ENCODE measurements around the gene SLC25A28.
A peak's percentile ranks its signal among the peaks of the same experiment; 100 is the strongest.
"Not testable (repeated sequence)": the region's sequence is repeated elsewhere in the genome, so short reads cannot be mapped to it uniquely, and the experiment has no call there.

SLC25A28 gene

DNA sequence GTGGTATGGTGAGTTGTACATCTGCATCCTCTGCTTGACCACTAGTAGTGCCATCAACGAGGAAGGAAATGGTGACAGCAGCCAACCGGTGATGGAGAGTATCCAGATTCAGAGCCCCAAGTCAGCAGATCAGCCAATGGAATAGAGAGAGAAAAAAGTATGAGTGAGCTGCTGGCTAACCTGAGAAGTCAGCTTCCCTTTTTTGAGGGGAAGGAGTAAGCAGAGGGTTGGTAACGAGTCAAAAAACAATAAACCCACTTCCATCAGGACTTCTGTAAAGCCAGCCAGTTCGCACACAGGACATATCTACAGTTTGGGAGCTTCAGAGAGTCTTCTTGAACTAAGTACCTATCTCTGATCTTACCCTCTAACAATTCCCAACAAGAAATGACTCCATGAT lies 8.9 kb downstream of the SLC25A28 start:
- H3K27ac ChIP-seq (ENCODE audit: low read depth, low read length) = no peak overlapping the region
- H3K4me1 ChIP-seq (ENCODE audit: control insufficient read depth in 5 of 5, insufficient read depth in 5 of 5, low read length in 5 of 5) = no peaks in the 10 kb centered on the region
- H3K9me3 ChIP-seq (ENCODE audit: control insufficient read depth in 5 of 5, low read length in 5 of 5) = no peaks in the 10 kb centered on the region
- no peak overlapping the region for H3K9ac ChIP-seq (ENCODE audit: low read length in 5 of 5)
- no peaks in the 10 kb centered on the region for H3K27me3 ChIP-seq (ENCODE audit: control insufficient read depth in 5 of 5, insufficient read depth in 4 of 5, low read length in 5 of 5)
- peaks cover 5 to 45% (median 27%) of the 10 kb centered on the region in 5 donors for H3K36me3 ChIP-seq (ENCODE audit: control insufficient read depth in 5 of 5, insufficient read depth in 5 of 5, low read length in 5 of 5)
- H3K4me3 ChIP-seq (ENCODE audit: low read depth in 1 of 5, low read length in 5 of 5) = no peak overlapping the region

DNA sequence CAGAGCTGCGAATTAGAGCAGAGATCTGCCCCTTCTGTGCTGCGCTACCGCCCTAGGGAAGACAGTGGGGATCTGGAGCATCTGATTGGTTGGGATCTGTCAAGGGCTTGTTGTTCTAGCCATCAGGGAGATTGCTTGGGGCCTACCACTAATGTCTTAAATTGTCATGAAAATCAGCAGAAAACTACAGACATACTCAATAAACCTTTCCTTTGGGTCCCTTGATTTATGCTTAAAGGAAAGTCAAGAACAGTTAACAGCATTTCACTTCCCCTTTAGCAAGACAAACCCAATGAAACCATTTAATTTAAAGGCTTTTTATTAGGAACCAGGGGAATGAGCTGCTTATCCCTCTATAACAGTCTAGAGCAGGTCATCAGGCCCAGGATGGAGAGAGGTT lies 10.0 kb downstream of the SLC25A28 start:
- Histone ChIP-seq H3K4me1 (ENCODE audit: control insufficient read depth in 5 of 5, insufficient read depth in 5 of 5, low read length in 5 of 5) (no peaks in the 10 kb centered on the region), H3K36me3 (ENCODE audit: control insufficient read depth in 5 of 5, insufficient read depth in 5 of 5, low read length in 5 of 5) (peaks cover 5 to 41% (median 27%) of the 10 kb centered on the region in 5 donors), H3K9me3 (ENCODE audit: control insufficient read depth in 5 of 5, low read length in 5 of 5) (no peaks in the 10 kb centered on the region)

DNA sequence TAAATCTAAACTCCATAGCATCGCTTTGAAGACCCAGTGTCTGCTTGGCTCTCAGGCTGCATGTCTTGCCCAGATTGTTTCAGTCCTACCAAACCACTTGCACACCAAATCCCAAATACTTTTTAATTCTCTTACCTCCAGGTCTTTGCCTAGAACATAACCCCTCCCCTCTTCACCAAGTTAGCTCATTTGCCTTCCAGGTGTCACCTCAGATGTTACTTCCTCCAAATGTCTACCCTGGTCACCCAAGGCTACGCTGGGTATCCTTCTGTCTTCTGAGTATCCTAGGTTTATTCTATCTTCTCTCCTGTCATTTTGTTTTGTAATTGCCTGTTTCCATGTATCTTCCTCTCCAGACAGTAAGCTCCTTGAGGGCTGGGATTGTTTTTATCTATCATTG lies 11.1 kb downstream of the SLC25A28 start:
- Histone ChIP-seq H3K4me3 (ENCODE audit: low read depth in 1 of 5, low read length in 5 of 5) (no peak overlapping the region), H3K36me3 (ENCODE audit: control insufficient read depth in 5 of 5, insufficient read depth in 5 of 5, low read length in 5 of 5) (peaks cover 5 to 41% (median 27%) of the 10 kb centered on the region in 5 donors), H3K4me1 (ENCODE audit: control insufficient read depth in 5 of 5, insufficient read depth in 5 of 5, low read length in 5 of 5) (no peaks in the 10 kb centered on the region), H3K27ac (ENCODE audit: low read depth, low read length) (no peak overlapping the region), H3K9ac (ENCODE audit: low read length in 5 of 5) (no peak overlapping the region), H3K27me3 (ENCODE audit: control insufficient read depth in 5 of 5, insufficient read depth in 4 of 5, low read length in 5 of 5) (no peaks in the 10 kb centered on the region), H3K9me3 (ENCODE audit: control insufficient read depth in 5 of 5, low read length in 5 of 5) (no peaks in the 10 kb centered on the region)

More for the DNA sequence above, 10.0 kb downstream of the SLC25A28 start:
- Histone ChIP-seq H3K9ac (ENCODE audit: low read length in 5 of 5) (peak overlapping the region in 1 of 5 donors; percentile 34), H3K27ac (ENCODE audit: low read depth, low read length) (no peak overlapping the region), H3K4me3 (ENCODE audit: low read depth in 1 of 5, low read length in 5 of 5) (no peak overlapping the region), H3K27me3 (ENCODE audit: control insufficient read depth in 5 of 5, insufficient read depth in 4 of 5, low read length in 5 of 5) (no peaks in the 10 kb centered on the region)

DNA sequence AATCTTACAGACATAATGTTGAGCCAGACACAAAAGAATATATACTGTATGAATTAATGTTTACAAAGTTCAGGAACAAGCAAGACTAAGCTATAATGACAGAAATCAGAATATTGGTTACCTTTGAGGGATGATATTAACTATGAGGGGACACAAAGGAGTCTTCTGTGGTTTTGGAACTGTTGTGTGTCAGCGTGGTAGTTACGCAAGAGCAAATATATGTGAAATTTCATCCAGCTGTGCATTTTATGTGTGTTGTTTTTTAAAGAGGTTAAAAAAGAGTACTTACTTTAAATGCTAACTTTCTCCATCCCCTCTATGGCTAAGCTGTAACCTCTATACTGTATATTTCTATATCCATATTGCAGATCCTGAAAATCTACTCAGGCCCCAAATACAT lies 14.9 kb downstream of the SLC25A28 start:
- Histone ChIP-seq H3K4me3 (ENCODE audit: low read depth in 1 of 5, low read length in 5 of 5) (no peak overlapping the region), H3K9ac (ENCODE audit: low read length in 5 of 5) (no peak overlapping the region), H3K36me3 (ENCODE audit: control insufficient read depth in 5 of 5, insufficient read depth in 5 of 5, low read length in 5 of 5) (peaks cover 4 to 14% (median 8%) of the 10 kb centered on the region in 5 donors), H3K9me3 (ENCODE audit: control insufficient read depth in 5 of 5, low read length in 5 of 5) (no peaks in the 10 kb centered on the region), H3K27ac (ENCODE audit: low read depth, low read length) (no peak overlapping the region), H3K4me1 (ENCODE audit: control insufficient read depth in 5 of 5, insufficient read depth in 5 of 5, low read length in 5 of 5) (no peaks in the 10 kb centered on the region), H3K27me3 (ENCODE audit: control insufficient read depth in 5 of 5, insufficient read depth in 4 of 5, low read length in 5 of 5) (no peaks in the 10 kb centered on the region)

DNA sequence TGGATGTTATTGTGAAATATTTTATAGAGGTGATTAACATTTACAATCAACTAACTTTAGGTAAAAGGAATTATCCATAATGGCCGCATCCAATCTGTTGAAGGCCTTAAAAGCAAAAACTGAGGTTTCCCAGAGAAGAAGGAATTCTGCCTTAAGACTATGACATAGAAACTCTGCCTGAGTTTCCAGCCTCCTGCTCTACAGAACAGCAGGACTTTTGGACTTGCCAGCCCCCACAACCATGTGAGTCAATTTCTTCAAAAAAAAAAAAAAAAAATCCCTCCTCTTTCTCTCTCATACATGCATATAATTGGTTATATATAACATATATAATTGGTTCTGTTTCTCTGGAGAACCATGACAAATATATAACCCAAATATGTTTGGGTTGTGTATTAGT lies 15.4 kb downstream of the SLC25A28 start:
- H3K4me1 ChIP-seq (ENCODE audit: control insufficient read depth in 5 of 5, insufficient read depth in 5 of 5, low read length in 5 of 5) = no peaks in the 10 kb centered on the region
- peaks cover 0 to 9% (median 3%) of the 10 kb centered on the region in 5 donors for H3K36me3 ChIP-seq (ENCODE audit: control insufficient read depth in 5 of 5, insufficient read depth in 5 of 5, low read length in 5 of 5)
- no peaks in the 10 kb centered on the region for H3K27me3 ChIP-seq (ENCODE audit: control insufficient read depth in 5 of 5, insufficient read depth in 4 of 5, low read length in 5 of 5)
- H3K9me3 ChIP-seq (ENCODE audit: control insufficient read depth in 5 of 5, low read length in 5 of 5) = no peaks in the 10 kb centered on the region
- H3K4me3 ChIP-seq (ENCODE audit: low read depth in 1 of 5, low read length in 5 of 5) = no peak overlapping the region
- H3K27ac ChIP-seq (ENCODE audit: low read depth, low read length) = no peak overlapping the region
- H3K9ac ChIP-seq (ENCODE audit: low read length in 5 of 5) = no peak overlapping the region

DNA sequence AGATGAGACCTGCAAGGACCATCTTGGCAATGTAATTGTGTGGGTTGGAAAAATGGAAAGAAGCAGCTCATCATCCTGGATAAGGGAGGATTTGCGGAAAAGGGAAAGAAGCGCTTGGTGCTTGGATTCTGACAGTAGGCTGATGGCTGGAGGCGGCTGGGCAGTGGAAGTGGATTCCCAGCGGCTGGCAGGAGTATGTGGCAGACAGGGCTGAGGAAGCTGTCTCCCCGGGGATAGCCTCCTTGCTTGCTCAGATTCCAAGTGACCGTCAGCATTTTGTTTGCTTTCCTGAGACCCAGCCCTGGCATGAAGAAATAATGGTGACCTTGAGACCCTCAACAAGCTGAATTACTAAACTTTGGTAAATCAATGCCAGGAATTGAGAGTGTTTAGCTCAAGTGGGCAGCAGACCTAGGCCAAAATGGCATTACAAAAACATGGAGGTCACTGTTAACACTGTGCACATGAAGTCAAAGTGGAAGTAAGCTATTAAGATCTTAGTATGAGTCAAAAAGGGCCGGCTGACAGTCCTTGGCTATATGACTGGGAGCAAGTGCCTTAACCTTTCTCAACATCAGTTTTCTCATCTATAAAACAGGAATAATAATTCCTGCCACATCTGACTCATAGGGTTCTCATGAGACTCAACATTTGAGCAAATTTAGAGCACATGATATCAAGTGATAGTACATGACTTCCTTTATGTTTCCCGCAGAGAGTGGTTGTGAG lies 21.3 kb downstream of the SLC25A28 start:
- Histone ChIP-seq H3K27me3 (ENCODE audit: control insufficient read depth in 5 of 5, insufficient read depth in 4 of 5, low read length in 5 of 5) (peaks cover 0 to 5% (median 0%) of the 10 kb centered on the region in 5 donors), H3K9ac (ENCODE audit: low read length in 5 of 5) (no peak overlapping the region), H3K4me1 (ENCODE audit: control insufficient read depth in 5 of 5, insufficient read depth in 5 of 5, low read length in 5 of 5) (no peaks in the 10 kb centered on the region), H3K27ac (ENCODE audit: low read depth, low read length) (no peak overlapping the region), H3K36me3 (ENCODE audit: control insufficient read depth in 5 of 5, insufficient read depth in 5 of 5, low read length in 5 of 5) (no peaks in the 10 kb centered on the region), H3K4me3 (ENCODE audit: low read depth in 1 of 5, low read length in 5 of 5) (no peak overlapping the region), H3K9me3 (ENCODE audit: control insufficient read depth in 5 of 5, low read length in 5 of 5) (no peaks in the 10 kb centered on the region)

DNA sequence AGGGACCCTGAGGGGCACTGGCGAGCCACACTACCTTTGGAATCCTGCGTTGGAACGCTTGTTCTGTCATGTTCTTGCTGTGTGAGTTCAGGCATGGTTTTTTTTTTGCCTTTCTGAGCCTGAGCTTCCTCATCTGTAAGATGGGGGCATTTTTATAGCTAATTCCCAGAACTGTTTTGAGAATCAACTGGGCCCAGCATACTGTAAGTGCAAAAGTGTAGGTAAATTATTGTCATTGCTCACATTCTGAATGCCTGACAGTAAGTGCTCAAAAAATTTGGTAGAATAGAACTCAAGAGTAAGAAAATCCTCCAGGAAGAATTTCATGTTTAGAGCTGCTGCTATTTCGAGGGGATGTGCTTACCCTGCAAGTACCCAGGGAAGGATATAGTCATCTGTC lies 22.2 kb downstream of the SLC25A28 start:
- Histone ChIP-seq H3K4me3 (ENCODE audit: low read depth in 1 of 5, low read length in 5 of 5) (no peak overlapping the region), H3K4me1 (ENCODE audit: control insufficient read depth in 5 of 5, insufficient read depth in 5 of 5, low read length in 5 of 5) (no peaks in the 10 kb centered on the region), H3K9me3 (ENCODE audit: control insufficient read depth in 5 of 5, low read length in 5 of 5) (no peaks in the 10 kb centered on the region), H3K36me3 (ENCODE audit: control insufficient read depth in 5 of 5, insufficient read depth in 5 of 5, low read length in 5 of 5) (no peaks in the 10 kb centered on the region), H3K9ac (ENCODE audit: low read length in 5 of 5) (no peak overlapping the region), H3K27ac (ENCODE audit: low read depth, low read length) (no peak overlapping the region), H3K27me3 (ENCODE audit: control insufficient read depth in 5 of 5, insufficient read depth in 4 of 5, low read length in 5 of 5) (peaks cover 0 to 5% (median 0%) of the 10 kb centered on the region in 5 donors)

DNA sequence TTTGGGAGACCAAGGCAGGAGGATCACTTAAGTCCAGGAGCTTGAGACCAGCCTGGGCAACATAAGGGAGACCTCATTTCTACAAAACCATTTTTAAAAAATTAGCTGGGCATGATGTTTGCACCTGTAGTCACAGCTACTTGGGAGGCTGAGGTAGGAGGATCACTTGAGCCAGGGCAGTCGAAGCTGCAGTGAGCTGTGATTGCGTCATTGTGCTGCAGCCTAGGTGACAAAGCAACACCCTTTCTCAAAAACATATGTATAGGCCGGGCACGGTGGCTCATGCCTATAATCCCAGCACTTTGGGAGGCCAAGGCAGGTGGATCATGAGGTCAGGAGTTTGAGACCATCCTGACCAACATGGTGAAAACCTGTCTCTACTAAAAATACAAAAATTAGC lies 23.5 kb downstream of the SLC25A28 start:
- not testable (repeated sequence) for H3K27ac ChIP-seq (ENCODE audit: low read depth, low read length); H3K4me1 ChIP-seq (ENCODE audit: control insufficient read depth in 5 of 5, insufficient read depth in 5 of 5, low read length in 5 of 5); H3K9me3 ChIP-seq (ENCODE audit: control insufficient read depth in 5 of 5, low read length in 5 of 5); H3K4me3 ChIP-seq (ENCODE audit: low read depth in 1 of 5, low read length in 5 of 5); H3K36me3 ChIP-seq (ENCODE audit: control insufficient read depth in 5 of 5, insufficient read depth in 5 of 5, low read length in 5 of 5); H3K27me3 ChIP-seq (ENCODE audit: control insufficient read depth in 5 of 5, insufficient read depth in 4 of 5, low read length in 5 of 5); H3K9ac ChIP-seq (ENCODE audit: low read length in 5 of 5)

DNA sequence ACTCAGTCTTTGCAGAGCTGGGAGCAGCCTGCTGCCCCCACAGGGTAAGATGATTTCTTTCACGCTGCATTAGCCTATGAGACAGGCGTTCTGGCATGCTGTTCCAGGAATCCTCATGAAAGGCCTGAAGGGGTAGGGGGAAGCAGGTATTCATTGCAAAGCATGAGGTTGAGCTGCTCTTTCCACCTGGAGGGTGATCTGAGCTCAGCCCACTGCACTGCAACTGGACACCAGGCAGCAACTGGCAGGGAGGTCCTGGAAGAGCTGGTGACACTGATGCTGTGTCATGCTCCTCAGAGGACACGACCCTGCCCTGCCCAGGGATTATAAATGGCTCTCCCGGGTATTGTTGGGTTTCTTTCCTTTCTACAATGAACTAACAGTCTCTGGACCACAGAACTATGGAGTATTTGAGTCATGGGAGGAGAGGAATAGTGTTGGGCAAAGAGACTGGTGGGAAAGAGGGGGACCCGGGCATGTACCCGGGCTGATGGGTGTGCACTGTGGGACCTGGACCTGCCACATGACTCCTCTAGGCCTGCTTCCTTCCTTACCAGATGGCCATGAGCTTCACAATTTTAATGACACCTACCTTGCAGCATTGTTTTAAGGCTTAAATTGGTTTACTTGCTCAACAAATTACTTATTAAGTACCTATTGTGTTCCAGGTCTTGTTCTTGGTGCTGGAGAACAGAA lies 24.3 kb downstream of the SLC25A28 start:
- Histone ChIP-seq H3K4me3 (ENCODE audit: low read depth in 1 of 5, low read length in 5 of 5) (no peak overlapping the region), H3K4me1 (ENCODE audit: control insufficient read depth in 5 of 5, insufficient read depth in 5 of 5, low read length in 5 of 5) (no peaks in the 10 kb centered on the region), H3K27ac (ENCODE audit: low read depth, low read length) (no peak overlapping the region), H3K9me3 (ENCODE audit: control insufficient read depth in 5 of 5, low read length in 5 of 5) (no peaks in the 10 kb centered on the region), H3K36me3 (ENCODE audit: control insufficient read depth in 5 of 5, insufficient read depth in 5 of 5, low read length in 5 of 5) (no peaks in the 10 kb centered on the region), H3K27me3 (ENCODE audit: control insufficient read depth in 5 of 5, insufficient read depth in 4 of 5, low read length in 5 of 5) (peaks cover 0 to 5% (median 0%) of the 10 kb centered on the region in 5 donors), H3K9ac (ENCODE audit: low read length in 5 of 5) (no peak overlapping the region)

DNA sequence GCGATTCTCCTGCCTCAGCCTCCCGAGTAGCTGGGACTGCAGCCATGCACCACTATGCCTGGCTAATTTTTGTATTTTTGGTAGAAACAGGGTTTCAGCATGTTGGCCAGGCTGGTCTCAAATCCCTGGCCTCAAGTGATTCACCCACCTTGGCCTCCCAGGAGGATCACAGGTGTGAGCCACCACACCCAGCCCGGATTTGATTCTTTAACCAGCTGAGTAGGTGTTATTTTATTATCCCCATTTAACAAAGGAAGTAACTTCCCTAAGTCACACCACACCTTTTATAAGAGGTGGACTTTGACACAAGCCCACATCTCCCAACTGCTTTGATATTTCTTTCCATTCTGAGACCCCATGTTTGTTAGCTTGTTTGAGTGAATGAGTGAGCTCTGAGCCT lies 25.0 kb downstream of the SLC25A28 start:
- Histone ChIP-seq H3K9ac (ENCODE audit: low read length in 5 of 5) (no peak overlapping the region), H3K27me3 (ENCODE audit: control insufficient read depth in 5 of 5, insufficient read depth in 4 of 5, low read length in 5 of 5) (peaks cover 0 to 5% (median 0%) of the 10 kb centered on the region in 5 donors), H3K4me3 (ENCODE audit: low read depth in 1 of 5, low read length in 5 of 5) (no peak overlapping the region), H3K27ac (ENCODE audit: low read depth, low read length) (no peak overlapping the region), H3K4me1 (ENCODE audit: control insufficient read depth in 5 of 5, insufficient read depth in 5 of 5, low read length in 5 of 5) (no peaks in the 10 kb centered on the region), H3K9me3 (ENCODE audit: control insufficient read depth in 5 of 5, low read length in 5 of 5) (no peaks in the 10 kb centered on the region), H3K36me3 (ENCODE audit: control insufficient read depth in 5 of 5, insufficient read depth in 5 of 5, low read length in 5 of 5) (no peaks in the 10 kb centered on the region)
